Fibroblast of lung (primary cell): ENCODE data around the gene RNPEPL1. TPM values are rescaled to one million over a fixed set of nuclear protein-coding genes. Genes with fewer than 3 reads are reported as not detected.

ENCODE experiments used
- DNase-seq, 2 donors: peaks; one replicate each; pipeline versions ENCODE4 v3.0.0 to v3.0.0-alpha.2; 2010; ENCODE audit warnings: low read depth in 2 of 2
- H2AFZ ChIP-seq: 2 replicates; pipeline ENCODE4 v1.5.1; 2012; ENCODE audit warnings: low read length, control low read depth, inconsistent platforms
- H3K27ac ChIP-seq: 2 replicates; pipeline ENCODE4 v1.5.1; 2011; ENCODE audit warnings: low read length, control low read depth; ENCODE audit not compliant: insufficient read depth
- H3K27me3 ChIP-seq: 2 replicates; pipeline ENCODE4 v1.5.1; 2011; ENCODE audit warnings: mild to moderate bottlenecking, low read length; ENCODE audit not compliant: control insufficient read depth, insufficient read depth
- H3K36me3 ChIP-seq: 2 replicates; pipeline ENCODE4 v1.5.1; 2011; ENCODE audit warnings: low read length; ENCODE audit not compliant: control insufficient read depth, insufficient read depth
- H3K4me1 ChIP-seq: 2 replicates; pipeline ENCODE4 v1.5.1; 2011; ENCODE audit warnings: low read length; ENCODE audit not compliant: control insufficient read depth, insufficient read depth; ENCODE audit errors: extremely low read depth
- H3K4me2 ChIP-seq: 2 replicates; pipeline ENCODE4 v1.5.1; 2011; ENCODE audit warnings: low read length, control low read depth; ENCODE audit not compliant: insufficient read depth; ENCODE audit errors: extremely low read depth
- H3K4me3 ChIP-seq, 4 experiments: fragments of 200-600 bp in 1 of 4; sonication (generic) in 1 of 4; replicated peaks in 1 of 4; 2 replicates each; pipeline ENCODE4 v1.5.1; 2011 to 2016; ENCODE audit warnings: low read length in 4 of 4, low read depth in 3 of 4, mild to moderate bottlenecking in 3 of 4, control low read depth in 2 of 4, inconsistent platforms in 1 of 4, mixed read lengths in 1 of 4; ENCODE audit not compliant: insufficient read depth in 1 of 4; ENCODE audit errors: control extremely low read depth in 1 of 4
- H3K79me2 ChIP-seq: 2 replicates; pipeline ENCODE4 v1.5.1; 2012; ENCODE audit warnings: mild to moderate bottlenecking, low read length, inconsistent platforms; ENCODE audit not compliant: control insufficient read depth, insufficient read depth
- H3K9ac ChIP-seq: 2 replicates; pipeline ENCODE4 v1.5.1; 2011; ENCODE audit warnings: mild to moderate bottlenecking, low read length, control low read depth; ENCODE audit not compliant: insufficient read depth
- H3K9me3 ChIP-seq: 2 replicates; pipeline ENCODE4 v1.5.1; 2012; ENCODE audit warnings: low read depth, low read length; ENCODE audit not compliant: control insufficient read depth, insufficient read depth
- H4K20me1 ChIP-seq: 2 replicates; pipeline ENCODE4 v1.5.1; 2011; ENCODE audit warnings: low read length; ENCODE audit not compliant: control insufficient read depth, insufficient read depth; ENCODE audit errors: extremely low read depth
- EZH2 ChIP-seq: IDR thresholded peaks from 2 replicates; pipeline ENCODE4 v1.5.1; 2012; ENCODE audit warnings: low read length, control low read depth, mild to moderate bottlenecking; ENCODE audit errors: missing control alignments
- polyA plus RNA-seq, 2 donors: library from polyadenylated mRNA; depleted of rRNA in 1 of 2; stranded (reverse) in 1 of 2; unstranded in 1 of 2; fragments of >200 nt; gene quantifications; 2 replicates each; pipeline ENCODE4 v1.2.1, GENCODE V29; 2011 to 2012; ENCODE audit warnings: missing spikeins in 1 of 2
- total RNA-seq: library from RNA; depleted of rRNA; stranded (reverse); fragments of >200 nt; gene quantifications from 2 replicates; pipeline ENCODE4 v1.2.1, GENCODE V29; 2014
- TF ChIP-seq, protein P1 (sequence below), 2 donors: IDR thresholded peaks in 1 of 2; conservative IDR thresholded peaks in 1 of 2; 1 replicate in 1 of 2; 2 replicates in 1 of 2; pipeline ENCODE4 v1.5.1; 2011 to 2012; ENCODE audit warnings: low read length in 2 of 2, control low read depth in 1 of 2, inconsistent platforms in 1 of 2, low read depth in 1 of 2, mild to moderate bottlenecking in 1 of 2

Gene RNPEPL1
- total and polyA plus RNA-seq, 2 donors (not counting 1 experiment from before 2014, with no cell fraction given), result 7.9 to 20.6 TPM

DNA sequence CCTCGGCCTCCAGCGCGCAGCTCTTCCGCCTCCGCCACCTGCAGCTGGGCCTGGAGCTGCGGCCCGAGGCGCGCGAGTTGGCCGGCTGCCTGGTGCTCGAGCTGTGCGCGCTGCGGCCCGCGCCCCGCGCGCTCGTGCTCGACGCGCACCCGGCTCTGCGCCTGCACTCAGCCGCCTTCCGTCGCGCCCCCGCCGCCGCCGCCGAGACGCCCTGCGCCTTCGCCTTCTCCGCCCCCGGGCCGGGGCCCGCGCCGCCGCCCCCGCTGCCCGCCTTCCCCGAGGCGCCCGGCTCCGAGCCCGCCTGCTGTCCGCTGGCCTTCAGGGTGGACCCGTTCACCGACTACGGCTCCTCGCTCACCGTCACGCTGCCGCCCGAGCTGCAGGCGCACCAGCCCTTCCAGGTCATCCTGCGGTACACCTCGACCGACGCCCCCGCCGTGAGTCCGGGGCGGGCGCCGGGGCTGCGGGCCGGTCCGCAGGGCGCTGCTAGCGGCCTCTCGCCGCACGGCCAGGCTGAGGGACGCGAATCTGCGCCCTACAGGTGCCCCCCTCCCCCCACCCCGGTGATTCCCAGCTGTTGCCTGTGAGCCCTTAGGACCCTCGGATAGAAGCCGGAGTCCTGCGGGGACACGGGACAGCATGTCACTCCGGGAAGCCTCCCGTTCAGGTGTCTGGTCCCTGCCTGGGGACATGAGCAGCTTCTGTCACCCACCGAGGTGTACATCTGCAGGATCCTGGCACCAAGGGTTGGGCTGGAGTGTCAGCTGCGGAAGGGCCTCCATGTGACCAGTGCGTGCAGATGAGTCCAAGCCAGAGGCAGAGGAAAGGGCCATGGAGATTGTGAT is 616 bp downstream of the RNPEPL1 start:
- H4K20me1 ChIP-seq, result no peaks in the 10 kb centered on the region
- DNase-seq, result peak; percentile 62 to 65
- H2AFZ ChIP-seq, result no peak overlapping the region
- no peaks in the 10 kb centered on the region for H3K27me3 ChIP-seq
- H3K4me3 ChIP-seq, result peak overlapping the region; percentile 49 to 70 (median 62)
- no peak overlapping the region for H3K27ac ChIP-seq
- no peaks in the 10 kb centered on the region for H3K9me3 ChIP-seq
- peak overlapping the region; percentile 94 for H3K4me2 ChIP-seq
- H3K9ac ChIP-seq, result peak overlapping the region; percentile 59
- H3K79me2 ChIP-seq, result peaks cover 5% of the 10 kb centered on the region
- H3K4me1 ChIP-seq, result peaks cover 23% of the 10 kb centered on the region
- TF ChIP-seq, protein P1, sequence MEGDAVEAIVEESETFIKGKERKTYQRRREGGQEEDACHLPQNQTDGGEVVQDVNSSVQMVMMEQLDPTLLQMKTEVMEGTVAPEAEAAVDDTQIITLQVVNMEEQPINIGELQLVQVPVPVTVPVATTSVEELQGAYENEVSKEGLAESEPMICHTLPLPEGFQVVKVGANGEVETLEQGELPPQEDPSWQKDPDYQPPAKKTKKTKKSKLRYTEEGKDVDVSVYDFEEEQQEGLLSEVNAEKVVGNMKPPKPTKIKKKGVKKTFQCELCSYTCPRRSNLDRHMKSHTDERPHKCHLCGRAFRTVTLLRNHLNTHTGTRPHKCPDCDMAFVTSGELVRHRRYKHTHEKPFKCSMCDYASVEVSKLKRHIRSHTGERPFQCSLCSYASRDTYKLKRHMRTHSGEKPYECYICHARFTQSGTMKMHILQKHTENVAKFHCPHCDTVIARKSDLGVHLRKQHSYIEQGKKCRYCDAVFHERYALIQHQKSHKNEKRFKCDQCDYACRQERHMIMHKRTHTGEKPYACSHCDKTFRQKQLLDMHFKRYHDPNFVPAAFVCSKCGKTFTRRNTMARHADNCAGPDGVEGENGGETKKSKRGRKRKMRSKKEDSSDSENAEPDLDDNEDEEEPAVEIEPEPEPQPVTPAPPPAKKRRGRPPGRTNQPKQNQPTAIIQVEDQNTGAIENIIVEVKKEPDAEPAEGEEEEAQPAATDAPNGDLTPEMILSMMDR (conservative IDR thresholded peaks at IDR 0.05 in 1 of 2, IDR thresholded peaks at IDR 0.05 in 1 of 2; ENCODE audit: low read depth in 1 of 2, low read length in 2 of 2), result no peak
- H3K36me3 ChIP-seq, result no peaks in the 10 kb centered on the region

DNA sequence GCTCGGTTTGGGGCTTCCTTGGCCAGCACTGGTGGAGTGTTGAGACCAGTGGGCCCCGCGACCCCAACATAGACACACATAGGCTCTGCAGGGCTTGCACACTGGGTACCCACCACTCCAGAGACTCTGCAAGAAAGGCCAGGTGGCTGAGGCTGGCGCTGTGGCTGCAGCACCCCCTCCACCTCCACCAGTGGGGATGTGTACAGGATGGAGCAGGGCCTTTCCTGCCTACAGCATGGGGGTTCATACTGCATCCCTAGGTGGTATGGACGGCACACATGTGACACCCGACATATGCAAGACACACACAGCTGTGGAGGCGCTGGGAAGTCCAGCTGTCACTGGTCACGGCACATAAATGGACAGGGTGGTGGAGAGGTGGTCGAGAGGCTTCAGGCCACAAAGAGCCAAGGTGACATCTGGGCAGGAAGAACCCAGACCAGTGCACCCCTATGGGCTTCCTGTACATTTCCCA is 1.3 kb downstream of the RNPEPL1 start:
- Histone ChIP-seq H3K4me2 (peak overlapping the region; percentile 94), H4K20me1 (no peaks in the 10 kb centered on the region), H3K9ac (peak overlapping the region; percentile 59), H3K79me2 (peaks cover 5% of the 10 kb centered on the region), H3K36me3 (no peaks in the 10 kb centered on the region), H3K27me3 (no peaks in the 10 kb centered on the region), H3K9me3 (no peaks in the 10 kb centered on the region), H3K27ac (no peak overlapping the region), H2AFZ (no peak overlapping the region), H3K4me3 (peak overlapping the region; percentile 49 to 70 (median 62)), H3K4me1 (peaks cover 23% of the 10 kb centered on the region)
- TF ChIP-seq, protein P1 (conservative IDR thresholded peaks at IDR 0.05 in 1 of 2, IDR thresholded peaks at IDR 0.05 in 1 of 2; ENCODE audit: low read depth in 1 of 2, low read length in 2 of 2), result no peak
- no peak for TF ChIP-seq EZH2
- DNase-seq, result no peak

DNA sequence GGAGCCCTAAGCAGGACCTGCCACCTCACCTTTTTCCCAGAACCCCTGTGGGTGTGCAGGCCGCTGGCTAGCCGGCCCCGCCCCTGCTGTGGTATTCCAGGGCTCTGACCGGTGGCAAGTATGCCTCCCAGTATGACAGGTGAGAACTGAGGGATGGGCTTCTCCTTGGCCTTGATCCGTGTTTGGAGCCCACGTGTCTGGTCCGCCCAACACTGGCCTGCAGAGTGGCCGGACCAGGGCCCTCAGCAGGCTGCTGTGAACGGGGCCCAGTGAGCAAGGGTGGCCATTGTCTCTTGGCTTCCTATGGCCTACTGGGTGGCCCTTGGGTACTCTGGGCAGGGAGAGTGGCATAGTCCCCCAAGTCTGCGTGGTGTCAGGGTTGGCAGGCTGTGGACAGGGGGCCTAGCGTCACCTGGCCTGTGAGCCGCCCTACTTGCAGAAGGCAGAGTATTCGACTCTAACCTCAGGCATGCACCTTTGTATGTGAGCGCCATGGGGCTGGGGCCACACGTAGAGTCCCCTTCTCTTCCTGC is 1.8 kb downstream of the RNPEPL1 start:
- Histone ChIP-seq H3K9ac (no peak overlapping the region), H3K4me1 (peaks cover 23% of the 10 kb centered on the region), H3K4me2 (no peak overlapping the region), H3K79me2 (peaks cover 5% of the 10 kb centered on the region), H3K36me3 (no peaks in the 10 kb centered on the region), H2AFZ (no peak overlapping the region), H3K4me3 (no peak overlapping the region), H3K27me3 (no peaks in the 10 kb centered on the region), H3K27ac (no peak overlapping the region), H3K9me3 (no peaks in the 10 kb centered on the region), H4K20me1 (no peaks in the 10 kb centered on the region)
- DNase-seq, result no peak
- TF ChIP-seq, protein P1 (conservative IDR thresholded peaks at IDR 0.05 in 1 of 2, IDR thresholded peaks at IDR 0.05 in 1 of 2; ENCODE audit: low read depth in 1 of 2, low read length in 2 of 2), result no peak
- no peak for TF ChIP-seq EZH2
